Hepatocyte (in vitro differentiated cells): Measurements from ENCODE around the gene ACP7.

ENCODE experiments used
- CTCF ChIP-seq: fragments of 200-600 bp; sonication (generic); IDR thresholded peaks from 2 replicates; pipeline ENCODE4 v1.5.1; 2016; ENCODE audit warnings: antibody characterized with exemption, mild to moderate bottlenecking; ENCODE audit not compliant: poor library complexity
- EZH2phosphoT487 ChIP-seq: fragments of 200-600 bp; sonication (generic); IDR thresholded peaks from one replicate; pipeline ENCODE4 v1.6.1; 2018; ENCODE audit warnings: antibody characterized with exemption, mild to moderate bottlenecking, low read depth, moderate library complexity; ENCODE audit not compliant: unreplicated experiment, severe bottlenecking

DNA sequence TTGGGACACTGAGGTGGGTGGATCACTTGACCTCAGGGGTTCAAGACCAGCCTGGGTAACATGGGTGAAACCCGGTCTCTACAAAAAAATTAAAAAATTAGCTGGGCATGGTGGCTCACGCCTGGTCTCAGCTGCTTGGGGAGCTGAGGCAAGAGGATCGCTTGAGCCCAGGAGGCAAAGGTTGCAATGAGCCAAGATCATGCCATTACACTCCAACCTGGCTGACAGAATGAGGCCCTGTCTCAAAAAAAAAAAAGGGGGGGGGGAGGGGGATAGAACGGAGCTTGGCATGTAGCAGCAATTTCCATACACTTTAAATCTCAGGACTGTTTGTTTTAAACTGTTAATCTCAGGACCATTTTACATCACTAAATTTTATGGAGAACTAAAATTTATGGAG is 2.2 kb downstream of the ACP7 start:
- no peak for TF ChIP-seq CTCF
- TF ChIP-seq EZH2phosphoT487: no peak
